OCI-LY3 (cell line): ENCODE results near the gene ARL8A.

Experiments
- H2AFZ ChIP-seq: fragments of 200-600, 300-600 bp; shearing (Covaris generic); 2 replicates; pipeline ENCODE4 v1.6.0; 2014; ENCODE audit warnings: antibody characterized with exemption, low read depth, low read length
- H3K27ac ChIP-seq: fragments of 200-600, 300-600 bp; sonication (generic); 2 replicates; pipeline ENCODE4 v1.5.1; 2014; ENCODE audit warnings: mild to moderate bottlenecking, low read length, moderate library complexity, mixed read lengths
- H3K27me3 ChIP-seq: fragments of 200-600, 300-600 bp; sonication (generic); 2 replicates; pipeline ENCODE4 v1.6.1; 2014; ENCODE audit warnings: low read depth, low read length, mixed read lengths
- H3K36me3 ChIP-seq: fragments of 200-600, 300-600 bp; sonication (generic); replicated peaks from 2 replicates; pipeline ENCODE3; 2014; ENCODE audit warnings: low read depth, low read length, mixed read lengths
- H3K4me1 ChIP-seq: fragments of 300-600, 200-600 bp; sonication (generic); 2 replicates; pipeline ENCODE4 v1.6.1; 2014; ENCODE audit warnings: low read length, mixed read lengths
- H3K4me2 ChIP-seq: fragments of 200-600, 300-600 bp; sonication (generic); 2 replicates; pipeline ENCODE4 v1.6.1; 2014; ENCODE audit warnings: low read length, mixed read lengths
- H3K4me3 ChIP-seq: fragments of 300-600, 200-600 bp; sonication (generic); 2 replicates; pipeline ENCODE4 v1.5.1; 2014; ENCODE audit warnings: antibody characterized with exemption, mild to moderate bottlenecking, low read length, moderate library complexity
- H3K79me2 ChIP-seq: fragments of 300-600, 200-600 bp; shearing (Covaris generic); 2 replicates; pipeline ENCODE4 v1.6.1; 2014; ENCODE audit warnings: mild to moderate bottlenecking, low read length, mixed read lengths
- H3K9ac ChIP-seq: fragments of 300-600, 200-600 bp; shearing (Covaris generic); 2 replicates; pipeline ENCODE4 v1.6.0; 2014; ENCODE audit warnings: mild to moderate bottlenecking, low read length, moderate library complexity
- H3K9me3 ChIP-seq: fragments of 200-600, 300-600 bp; shearing (Covaris generic); 2 replicates; pipeline ENCODE4 v1.6.1; 2014; ENCODE audit warnings: low read length, mixed read lengths; ENCODE audit not compliant: insufficient read depth
- H4K20me1 ChIP-seq: fragments of 200-600, 300-600 bp; sonication (generic); 2 replicates; pipeline ENCODE4 v1.6.1; 2016; ENCODE audit warnings: low read length, mixed read lengths; ENCODE audit not compliant: insufficient read depth
- CTCF ChIP-seq: fragments of 200-600, 300-600 bp; sonication (generic); IDR thresholded peaks from 2 replicates; pipeline ENCODE4 v1.5.1; 2014; ENCODE audit warnings: antibody characterized with exemption, low read length, low read depth
- EZH2phosphoT487 ChIP-seq: fragments of 200-600 bp; shearing (Covaris generic); IDR thresholded peaks from 2 replicates; pipeline ENCODE4 v1.6.1; 2018; ENCODE audit warnings: antibody characterized with exemption, mixed run types, low read depth

Gene ARL8A

DNA sequence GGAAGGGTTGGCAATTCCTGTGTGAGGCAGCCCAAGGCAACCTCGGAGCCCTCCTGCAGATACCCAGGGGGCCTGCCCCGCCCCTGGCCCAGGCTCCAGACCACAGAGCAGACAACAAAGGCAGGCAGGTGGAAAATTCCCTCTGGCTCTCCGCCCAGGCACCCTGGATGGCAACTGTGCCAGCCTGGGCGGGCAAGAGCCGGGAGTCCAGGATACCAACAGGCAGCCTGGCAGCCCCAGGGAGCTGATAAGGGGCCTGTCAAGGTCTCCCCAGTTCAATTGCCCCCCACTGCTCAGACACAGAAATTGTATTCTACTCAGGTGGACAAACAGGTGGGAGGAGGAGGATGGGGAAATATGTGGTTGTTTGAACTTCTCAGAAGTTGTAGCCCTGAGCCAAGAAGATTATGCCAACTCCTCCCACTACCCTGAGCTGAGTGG, 37.2 kb downstream of the ARL8A start:
- Histone ChIP-seq H3K4me1 (peaks cover 15% of the 10 kb centered on the region), H3K9me3 (no peaks in the 10 kb centered on the region), H3K4me3 (no peak overlapping the region), H3K9ac (no peak overlapping the region), H2AFZ (no peak overlapping the region), H3K36me3 (no peaks in the 10 kb centered on the region), H3K27me3 (no peaks in the 10 kb centered on the region), H3K79me2 (no peaks in the 10 kb centered on the region), H4K20me1 (no peaks in the 10 kb centered on the region), H3K4me2 (no peak overlapping the region), H3K27ac (no peak overlapping the region)
- no peak for TF ChIP-seq CTCF
- TF ChIP-seq EZH2phosphoT487 = no peak

DNA sequence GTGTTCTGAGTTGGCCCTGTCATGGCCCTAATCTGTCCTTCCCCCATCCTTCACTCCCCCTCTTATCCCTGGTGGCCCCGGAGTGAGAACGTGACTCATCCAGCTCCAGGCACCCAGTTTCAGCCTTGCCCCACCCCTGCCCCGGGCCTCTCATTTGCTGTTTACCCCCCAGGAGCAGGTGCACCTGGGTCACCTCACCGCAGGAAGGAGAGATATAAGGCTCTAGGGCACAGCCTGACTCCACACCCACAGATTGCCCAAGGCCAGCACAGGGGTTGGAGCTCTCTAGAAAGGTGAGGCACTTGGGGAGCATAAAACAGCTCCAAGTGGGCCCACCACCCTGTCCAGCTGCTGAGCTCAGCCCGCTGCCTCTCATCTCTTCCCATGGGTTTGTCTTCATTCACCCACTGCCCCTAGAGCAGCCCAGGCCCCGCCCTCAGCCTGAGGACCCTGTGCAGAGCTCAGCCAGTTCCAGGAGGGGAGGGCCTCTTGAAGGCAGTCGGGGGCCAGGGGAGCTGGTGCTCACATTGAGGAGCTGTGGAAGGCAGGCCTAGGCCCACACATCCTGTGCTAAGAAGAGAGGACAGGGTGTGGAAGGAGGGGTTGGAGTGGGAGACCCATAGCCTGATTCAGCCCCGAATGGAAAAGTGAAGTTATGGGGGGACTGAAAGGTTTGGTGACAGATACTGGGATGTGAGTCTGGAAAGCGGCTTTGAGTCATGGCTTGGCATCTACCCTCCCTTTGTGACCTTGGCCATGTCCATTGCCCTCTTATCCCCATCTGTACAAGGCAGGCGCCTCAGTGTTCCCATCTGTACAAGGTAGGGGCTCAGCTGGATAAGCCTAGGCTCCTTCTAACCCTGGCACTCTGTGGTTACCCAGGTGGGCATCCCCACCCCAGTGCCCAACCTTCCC, 37.9 kb downstream of the ARL8A start:
- no peak overlapping the region for H3K9ac ChIP-seq
- H4K20me1 ChIP-seq = no peaks in the 10 kb centered on the region
- H3K4me1 ChIP-seq = peaks cover 15% of the 10 kb centered on the region
- peak overlapping the region; percentile 77 for H2AFZ ChIP-seq
- peak overlapping the region; percentile 57; the same call in 1 of the 2 replicates for H3K4me3 ChIP-seq
- peak overlapping the region; percentile 57 for H3K4me2 ChIP-seq
- no peaks in the 10 kb centered on the region for H3K27me3 ChIP-seq
- no peak for TF ChIP-seq CTCF
- TF ChIP-seq EZH2phosphoT487 = no peak
- H3K79me2 ChIP-seq = no peaks in the 10 kb centered on the region
- no peaks in the 10 kb centered on the region for H3K9me3 ChIP-seq
- H3K27ac ChIP-seq = no peak overlapping the region
- no peaks in the 10 kb centered on the region for H3K36me3 ChIP-seq

DNA sequence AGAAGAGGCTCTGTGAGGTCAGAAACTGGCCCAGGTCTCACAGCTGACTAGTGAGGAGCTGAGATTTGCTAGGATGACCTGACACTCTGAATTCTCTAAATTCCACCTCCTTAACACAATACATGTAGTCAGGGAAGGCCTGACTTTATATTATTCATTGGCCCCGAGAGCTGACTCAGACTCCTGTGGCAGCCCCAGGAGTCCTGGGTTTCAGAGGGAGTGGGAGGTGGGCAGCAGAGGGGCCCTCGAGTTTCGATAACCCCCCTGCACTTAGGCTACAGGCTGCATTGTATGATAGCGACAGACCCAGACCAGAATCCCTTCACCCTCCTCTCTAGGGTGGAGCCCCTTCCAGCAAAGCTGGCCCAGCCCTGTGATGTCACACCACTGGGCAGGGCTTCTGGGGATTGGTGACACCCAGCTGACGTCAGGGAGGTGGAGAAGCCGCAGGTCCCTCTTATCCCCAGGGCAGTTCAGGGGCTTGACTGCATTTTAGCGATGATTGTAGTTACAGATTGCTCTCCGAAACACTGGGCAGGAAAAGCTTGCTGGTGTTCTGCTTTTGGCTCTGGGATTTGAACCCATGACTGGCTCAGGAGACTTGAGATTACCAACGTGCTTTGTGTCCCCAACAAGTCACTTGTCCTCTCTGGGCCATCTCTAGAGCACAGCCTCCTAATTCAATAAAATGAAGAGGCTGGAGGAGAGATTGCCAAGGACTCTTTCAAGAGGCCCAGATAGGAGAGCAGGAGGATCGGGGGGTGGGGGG, 38.8 kb downstream of the ARL8A start:
- no peaks in the 10 kb centered on the region for H3K79me2 ChIP-seq
- H3K9ac ChIP-seq = peak overlapping the region; percentile 27; the same call in 1 of the 2 replicates
- no peaks in the 10 kb centered on the region for H3K36me3 ChIP-seq
- H3K4me1 ChIP-seq = peaks cover 15% of the 10 kb centered on the region
- no peaks in the 10 kb centered on the region for H3K9me3 ChIP-seq
- no peaks in the 10 kb centered on the region for H3K27me3 ChIP-seq
- TF ChIP-seq CTCF (no peak), EZH2phosphoT487 (no peak)
- peak overlapping the region; percentile 57 for H3K4me2 ChIP-seq
- no peaks in the 10 kb centered on the region for H4K20me1 ChIP-seq
- H2AFZ ChIP-seq = peak overlapping the region; percentile 77
- peak overlapping the region; percentile 57 for H3K4me3 ChIP-seq
- H3K27ac ChIP-seq = no peak overlapping the region

GRCh38 chr1:202104073-202104472, 40.5 kb downstream of the ARL8A start:
- H3K27me3 ChIP-seq = no peaks in the 10 kb centered on the region
- H3K4me2 ChIP-seq = no peak overlapping the region
- no peak overlapping the region for H3K27ac ChIP-seq
- TF ChIP-seq EZH2phosphoT487 (no peak), CTCF (no peak)
- H4K20me1 ChIP-seq = no peaks in the 10 kb centered on the region
- no peaks in the 10 kb centered on the region for H3K9me3 ChIP-seq
- H3K79me2 ChIP-seq = no peaks in the 10 kb centered on the region
- H2AFZ ChIP-seq = no peak overlapping the region
- H3K4me3 ChIP-seq = no peak overlapping the region
- peaks cover 15% of the 10 kb centered on the region for H3K4me1 ChIP-seq
- no peaks in the 10 kb centered on the region for H3K36me3 ChIP-seq
- no peak overlapping the region for H3K9ac ChIP-seq
